Glutamatergic neuron (in vitro differentiated cells): Measurements from ENCODE around the gene CRYBG1. TPM values are rescaled to one million over a fixed set of nuclear protein-coding genes. Genes with fewer than 3 reads are reported as not detected.

Source experiments
- DNase-seq: peaks from one replicate; pipeline ENCODE4 v3.0.0; 2022
- H3K27ac Mint-ChIP-seq: one replicate; pipeline ENCODE4 v1.8.0; 2020; ENCODE audit warnings: mild to moderate bottlenecking, mixed read lengths, inconsistent platforms; ENCODE audit not compliant: unreplicated experiment
- H3K27me3 Mint-ChIP-seq: one replicate; pipeline ENCODE4 v1.8.0; 2020; ENCODE audit warnings: mild to moderate bottlenecking, moderate library complexity, mixed read lengths, inconsistent platforms; ENCODE audit not compliant: unreplicated experiment
- H3K36me3 Mint-ChIP-seq: one replicate; pipeline ENCODE4 v1.8.0; 2020; ENCODE audit warnings: mild to moderate bottlenecking, mixed read lengths, inconsistent platforms; ENCODE audit not compliant: unreplicated experiment
- H3K4me1 Mint-ChIP-seq: one replicate; pipeline ENCODE4 v1.8.0; 2020; ENCODE audit warnings: mild to moderate bottlenecking, low read depth, mixed read lengths, inconsistent platforms; ENCODE audit not compliant: unreplicated experiment
- H3K4me3 Mint-ChIP-seq: one replicate; pipeline ENCODE4 v1.8.0; 2020; ENCODE audit warnings: mild to moderate bottlenecking, mixed read lengths, inconsistent platforms; ENCODE audit not compliant: unreplicated experiment
- H3K9me3 Mint-ChIP-seq: one replicate; pipeline ENCODE4 v1.8.0; 2020; ENCODE audit warnings: mild to moderate bottlenecking, moderate library complexity, mixed read lengths, inconsistent platforms; ENCODE audit not compliant: unreplicated experiment
- CTCF ChIP-seq: fragments of 200-600 bp; sonication (generic); IDR thresholded peaks from one replicate; pipeline ENCODE4 v1.5.0; 2021; ENCODE audit not compliant: partially characterized antibody, unreplicated experiment
- total RNA-seq: library from RNA; stranded (reverse); fragmentation: NEBNext Ultra II Directional; extraction: Animal tissue kit (Norgen Biotek cat#: 25700); gene quantifications from one replicate; pipeline ENCODE4 v1.2.1, GENCODE V29; 2021; ENCODE audit not compliant: unreplicated experiment

Gene CRYBG1
- total RNA-seq, 1 donor from 2014 or later = 0.15 TPM

GRCh38 chr6:106411643-106412200 lies 51.2 kb downstream of the CRYBG1 start:
- Mint-ChIP-seq H3K27me3 (peaks cover 4% of the 10 kb centered on the region), H3K4me1 (no peaks in the 10 kb centered on the region), H3K4me3 (no peak overlapping the region), H3K36me3 (peaks cover 9% of the 10 kb centered on the region), H3K27ac (no peak overlapping the region), H3K9me3 (peaks cover 3% of the 10 kb centered on the region)
- no peak for DNase-seq
- TF ChIP-seq CTCF = no peak

GRCh38 chr6:106413016-106413415 lies 52.5 kb downstream of the CRYBG1 start:
- Mint-ChIP-seq H3K4me1 (no peaks in the 10 kb centered on the region), H3K27me3 (peaks cover 3% of the 10 kb centered on the region), H3K4me3 (no peak overlapping the region), H3K27ac (no peak overlapping the region), H3K36me3 (no peaks in the 10 kb centered on the region), H3K9me3 (no peaks in the 10 kb centered on the region)
- DNase-seq = no peak
- no peak for TF ChIP-seq CTCF

DNA sequence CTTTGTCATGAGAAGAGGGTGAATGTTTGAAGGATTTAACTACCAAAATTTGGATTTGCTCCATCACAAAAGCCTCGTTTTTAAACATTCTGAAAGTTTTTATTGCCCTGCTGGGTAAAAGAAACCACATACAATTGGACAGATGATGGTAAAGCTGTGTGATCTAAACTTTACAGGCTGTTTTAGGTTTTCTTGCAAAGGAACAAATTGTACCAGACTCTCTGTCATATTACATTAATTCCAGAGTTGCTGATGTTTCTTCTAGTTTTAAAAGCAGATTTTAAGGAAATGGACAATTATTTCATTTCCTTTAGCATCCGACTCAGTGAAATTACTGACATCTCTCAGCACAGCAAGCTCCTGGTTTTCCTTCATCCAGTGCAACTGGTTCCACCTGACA lies 53.2 kb downstream of the CRYBG1 start:
- DNase-seq = no peak
- no peak for TF ChIP-seq CTCF
- Mint-ChIP-seq H3K4me1 (no peaks in the 10 kb centered on the region), H3K27ac (no peak overlapping the region), H3K27me3 (peaks cover 3% of the 10 kb centered on the region), H3K36me3 (no peaks in the 10 kb centered on the region), H3K4me3 (no peak overlapping the region), H3K9me3 (no peaks in the 10 kb centered on the region)

- DNase-seq = no peak
- H3K9me3 Mint-ChIP-seq = no peaks in the 10 kb centered on the region
- TF ChIP-seq CTCF = no peak
- no peaks in the 10 kb centered on the region for H3K36me3 Mint-ChIP-seq
- H3K4me1 Mint-ChIP-seq = peaks cover 4% of the 10 kb centered on the region
- H3K27ac Mint-ChIP-seq = no peak overlapping the region
- peaks cover 2% of the 10 kb centered on the region for H3K27me3 Mint-ChIP-seq
- no peak overlapping the region for H3K4me3 Mint-ChIP-seq
These were observed 55.4 kb downstream of the CRYBG1 start for GRCh38 chr6:106415921-106416320.

DNA sequence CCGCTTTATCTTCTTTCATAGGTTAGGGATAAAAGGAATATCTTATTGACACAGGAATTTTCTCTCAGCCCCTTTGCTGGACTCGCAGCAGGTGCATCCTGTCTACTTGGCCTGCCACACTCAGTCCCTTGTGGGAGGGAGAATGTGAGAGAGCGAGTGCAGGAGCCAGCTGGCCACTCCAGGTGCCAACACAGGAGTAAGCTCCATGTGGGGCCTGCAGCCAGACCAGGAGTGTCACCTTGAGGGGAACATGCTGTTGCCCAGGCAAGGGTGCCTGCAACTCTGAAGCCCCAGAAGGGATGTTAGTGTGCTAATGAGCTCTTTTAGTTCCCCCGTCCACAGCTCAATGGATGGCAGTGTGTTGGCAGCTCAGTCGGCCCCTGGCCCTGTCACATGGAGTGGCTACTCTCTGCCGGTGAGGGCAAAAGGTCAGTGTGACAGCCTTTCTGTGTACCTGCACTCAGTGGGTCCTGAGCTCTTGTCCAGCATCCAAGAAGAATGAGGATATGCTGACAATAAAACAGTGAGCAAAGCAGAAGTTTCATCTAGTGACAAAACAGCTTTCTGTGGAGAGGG lies 57.1 kb downstream of the CRYBG1 start:
- H3K27me3 Mint-ChIP-seq = peaks cover 2% of the 10 kb centered on the region
- no peaks in the 10 kb centered on the region for H3K36me3 Mint-ChIP-seq
- H3K27ac Mint-ChIP-seq = no peak overlapping the region

More for the DNA sequence above, 57.1 kb downstream of the CRYBG1 start:
- TF ChIP-seq CTCF = no peak
- H3K4me3 Mint-ChIP-seq = no peak overlapping the region
- H3K4me1 Mint-ChIP-seq = peaks cover 4% of the 10 kb centered on the region
- H3K9me3 Mint-ChIP-seq = no peaks in the 10 kb centered on the region
- DNase-seq = no peak
